ENCODE results near the gene GDAP1L1.
"Not testable (repeated sequence)": the region's sequence is repeated elsewhere in the genome, so short reads cannot be mapped to it uniquely, and the experiment has no call there.

GDAP1L1 gene

DNA sequence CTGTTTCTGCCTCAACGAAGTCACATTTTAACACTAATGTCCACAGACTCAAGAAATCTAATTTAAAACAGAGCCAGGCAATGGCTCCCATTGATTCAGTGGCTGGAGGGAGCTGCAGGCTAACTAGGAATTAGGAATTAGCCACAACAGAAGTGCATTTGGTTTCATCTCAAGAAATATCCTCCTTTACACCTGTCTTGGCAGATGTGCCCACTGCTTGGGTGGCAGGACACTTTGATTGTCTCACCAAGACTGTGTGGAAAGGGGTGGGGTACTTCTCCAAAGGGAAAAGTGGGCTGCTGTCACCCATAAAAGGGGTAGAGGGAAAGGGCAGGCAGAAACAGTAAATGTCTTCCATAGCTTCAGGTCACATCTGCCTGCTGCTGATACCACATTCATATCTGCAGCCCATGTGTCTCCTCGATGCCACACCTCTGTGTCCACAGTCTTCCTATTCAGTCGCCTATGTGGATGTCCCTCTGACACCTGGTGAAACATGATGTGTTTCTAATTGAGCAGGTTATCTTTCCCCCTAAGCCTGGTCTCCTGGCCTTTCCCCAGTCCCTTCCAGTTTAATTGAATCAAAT lies 25.6 kb upstream of the GDAP1L1 start:
- no peak for DNase-seq

DNA sequence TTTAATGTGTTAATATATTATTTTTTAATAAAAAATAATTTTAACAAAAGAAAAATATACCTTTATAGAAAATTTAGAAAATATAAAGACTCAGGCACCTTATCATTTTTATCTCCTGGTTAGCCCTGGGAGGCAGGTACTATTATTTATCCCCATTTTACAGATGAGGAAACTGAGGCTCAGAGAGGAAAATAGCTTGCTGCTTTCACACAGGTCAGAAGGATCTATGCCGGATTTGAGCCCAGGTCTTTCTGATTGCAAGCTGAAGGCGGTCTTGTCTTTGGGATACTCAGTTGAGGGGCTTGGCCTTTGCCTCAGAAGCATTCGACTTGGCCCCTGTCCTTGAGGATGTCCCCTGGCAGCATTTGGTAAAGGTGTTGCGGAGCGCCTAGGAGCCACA lies 25.1 kb upstream of the GDAP1L1 start:
- no peak for DNase-seq

- DNase-seq = no peak
Measured at GRCh38 chr20:44222633-44223368, 24.3 kb upstream of the GDAP1L1 start.

- no peak for DNase-seq
Measured at GRCh38 chr20:44223721-44224120, 23.4 kb upstream of the GDAP1L1 start.

GRCh38 chr20:44224637-44225036 lies 22.5 kb upstream of the GDAP1L1 start:
- DNase-seq = no peak

GRCh38 chr20:44228465-44229258 lies 18.4 kb upstream of the GDAP1L1 start:
- no peak for DNase-seq

DNA sequence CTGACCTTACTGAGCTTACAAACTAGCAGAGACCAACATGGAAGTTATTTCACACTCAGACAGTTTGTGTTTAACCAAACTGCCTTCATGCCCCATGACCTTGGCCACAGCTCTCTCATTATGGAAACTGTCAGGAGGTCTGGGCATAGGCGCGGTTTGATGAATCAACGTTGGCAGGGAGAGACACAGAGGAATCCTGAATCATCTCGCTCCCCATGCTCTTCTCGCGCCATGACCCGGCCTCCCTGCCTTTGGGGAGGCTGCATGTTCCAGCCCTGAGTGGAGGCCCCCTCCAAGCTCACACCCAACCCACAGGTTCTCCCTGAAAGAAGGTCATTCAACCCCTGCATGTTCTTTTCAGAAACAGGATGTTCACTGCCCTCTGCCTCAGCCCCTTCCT lies 15.9 kb upstream of the GDAP1L1 start:
- DNase-seq = no peak

- DNase-seq = no peak
Measured at GRCh38 chr20:44231713-44232468, 15.2 kb upstream of the GDAP1L1 start.

DNA sequence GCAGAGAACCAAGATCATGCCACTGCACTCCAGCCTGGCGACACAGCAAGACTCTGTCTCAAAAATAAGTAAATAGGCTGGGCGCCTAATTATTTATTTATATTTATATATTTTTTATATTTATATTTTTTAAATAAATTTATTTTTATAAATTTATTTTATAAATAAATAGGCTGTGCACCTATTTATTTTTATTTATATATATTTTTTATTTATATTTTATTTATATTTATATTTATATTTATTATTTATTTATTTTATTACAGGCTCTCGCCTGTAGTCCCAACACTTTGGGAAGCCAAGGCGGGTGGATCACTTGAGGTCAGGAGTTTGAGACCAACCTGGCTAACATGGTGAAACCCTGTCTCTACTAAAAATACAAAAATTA lies 14.6 kb upstream of the GDAP1L1 start:
- DNase-seq = not testable (repeated sequence)

- DNase-seq = no peak
Measured at GRCh38 chr20:44233436-44234016, 13.6 kb upstream of the GDAP1L1 start.

DNA sequence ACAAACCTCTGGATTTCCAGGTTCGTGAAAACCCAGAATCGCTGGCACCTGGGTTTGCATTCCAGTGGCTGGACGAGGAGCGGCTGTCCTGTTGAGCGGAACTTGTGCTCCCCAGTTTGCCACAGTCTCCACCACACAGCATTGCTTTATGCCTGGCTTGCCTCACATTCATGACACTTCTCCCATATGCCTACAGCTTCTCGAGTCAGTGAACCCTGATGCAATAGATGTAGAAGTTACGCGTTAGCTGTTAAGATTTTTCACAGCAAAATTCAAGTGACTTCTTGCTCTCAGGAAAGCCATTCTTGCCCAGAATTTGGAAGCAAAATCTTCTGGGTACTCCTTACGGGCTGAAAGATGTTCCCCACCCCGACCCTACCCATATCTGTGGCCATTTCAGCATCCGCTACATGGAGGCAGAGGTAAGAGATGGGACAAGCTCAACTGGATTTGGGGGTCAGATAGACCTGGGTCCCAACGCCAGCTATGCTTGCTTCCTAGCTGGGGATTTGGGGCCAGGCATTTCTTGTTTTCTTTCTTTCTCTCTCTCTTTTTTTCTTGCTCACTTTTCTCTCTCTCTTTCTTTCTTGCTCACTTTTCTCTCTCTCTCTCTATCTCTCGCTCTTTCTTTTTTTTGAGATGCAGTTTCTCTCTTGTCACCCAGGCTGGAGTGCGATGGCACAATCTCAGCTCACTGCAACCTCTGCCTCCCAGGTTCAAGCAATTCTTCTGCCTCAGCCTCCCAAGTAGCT lies 12.4 kb upstream of the GDAP1L1 start:
- DNase-seq = no peak

DNA sequence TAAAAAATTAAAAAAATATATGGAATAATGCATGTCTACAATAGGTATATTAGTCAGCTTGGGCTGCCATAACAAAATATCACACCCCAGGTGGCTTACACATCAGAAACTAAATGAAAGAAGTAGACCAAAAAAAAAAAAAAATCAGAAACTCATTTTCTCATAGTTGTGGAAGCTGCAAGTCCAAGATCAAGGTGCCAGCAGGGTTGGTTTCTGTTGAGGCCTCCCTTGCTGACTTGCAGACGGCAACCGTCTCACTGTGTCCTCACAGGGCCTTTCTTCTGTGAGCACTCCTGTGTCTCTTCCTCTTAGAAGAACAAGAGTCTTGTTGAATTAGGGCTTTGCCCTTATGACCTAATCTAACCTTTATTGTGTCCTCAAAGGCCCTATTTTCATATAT lies 11.4 kb upstream of the GDAP1L1 start:
- DNase-seq = no peak

- not testable (repeated sequence) for DNase-seq
Measured at GRCh38 chr20:44236840-44237239, 10.3 kb upstream of the GDAP1L1 start.

- no peak for DNase-seq
Measured at GRCh38 chr20:44241796-44242195, 5.3 kb upstream of the GDAP1L1 start.

DNA sequence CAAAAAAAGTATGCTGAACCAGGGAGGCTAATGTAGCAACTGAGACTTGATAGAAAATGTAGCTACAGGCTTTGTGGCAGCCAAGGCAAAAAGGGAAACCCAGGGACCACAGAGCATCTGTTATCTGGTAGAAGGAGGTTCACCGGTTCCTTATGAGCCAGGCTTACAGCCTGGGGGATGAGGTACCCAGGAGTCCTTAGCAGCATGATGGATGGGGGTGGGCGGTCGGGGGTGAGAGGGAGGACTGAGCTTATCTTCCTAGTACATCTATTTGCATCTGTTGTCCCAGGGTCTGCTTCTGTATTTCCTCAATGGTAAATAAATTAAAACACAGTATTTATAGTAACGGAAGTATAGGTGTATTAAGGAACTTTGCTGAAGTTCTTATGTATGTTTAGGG lies 1.1 kb upstream of the GDAP1L1 start:
- DNase-seq = no peak

- DNase-seq = no peak
Measured at GRCh38 chr20:44247586-44248409, 690 bp downstream of the GDAP1L1 start.

- DNase-seq = no peak
Measured at GRCh38 chr20:44248410-44248759, 1.3 kb downstream of the GDAP1L1 start.

DNA sequence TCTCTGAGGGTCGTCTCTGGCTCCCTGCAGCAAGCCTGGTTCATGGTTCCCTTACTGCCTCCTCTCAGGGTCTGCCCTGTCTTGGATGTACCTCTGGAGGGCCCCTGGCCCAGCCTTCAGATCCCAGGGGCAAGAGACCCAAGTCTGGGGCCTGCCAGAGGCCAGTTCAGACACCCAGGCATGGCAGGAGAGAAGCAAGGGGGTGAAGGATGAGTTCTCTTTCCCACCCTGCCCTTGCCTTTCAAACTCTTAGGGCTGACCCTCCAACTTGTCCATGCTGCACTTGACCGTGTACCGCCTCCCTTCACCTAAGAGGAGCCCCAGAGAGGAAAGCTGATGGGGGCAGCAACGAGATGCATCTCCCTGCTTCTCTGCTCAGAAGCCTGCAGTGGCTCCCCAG lies 4.2 kb downstream of the GDAP1L1 start:
- DNase-seq = no peak

DNA sequence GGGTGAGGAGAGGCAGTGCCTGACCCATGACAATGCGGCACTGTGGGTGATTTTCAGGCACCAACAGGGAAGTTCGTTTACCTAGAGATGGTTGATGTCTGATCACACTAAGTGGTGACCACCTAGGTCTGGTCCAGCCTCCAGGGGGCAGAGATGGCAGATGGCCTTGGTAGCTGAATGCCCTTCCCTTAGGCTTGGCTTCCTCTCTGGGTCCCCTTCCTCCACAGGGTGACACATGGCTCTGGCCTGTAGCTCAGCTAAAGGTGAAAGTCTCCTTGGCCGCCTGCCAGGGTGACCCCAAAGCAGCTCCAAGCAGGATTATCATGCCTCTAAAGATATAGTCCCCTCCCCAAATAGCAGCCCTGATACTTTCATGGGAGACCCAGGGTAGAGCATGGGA lies 6.4 kb downstream of the GDAP1L1 start:
- no peak for DNase-seq

DNA sequence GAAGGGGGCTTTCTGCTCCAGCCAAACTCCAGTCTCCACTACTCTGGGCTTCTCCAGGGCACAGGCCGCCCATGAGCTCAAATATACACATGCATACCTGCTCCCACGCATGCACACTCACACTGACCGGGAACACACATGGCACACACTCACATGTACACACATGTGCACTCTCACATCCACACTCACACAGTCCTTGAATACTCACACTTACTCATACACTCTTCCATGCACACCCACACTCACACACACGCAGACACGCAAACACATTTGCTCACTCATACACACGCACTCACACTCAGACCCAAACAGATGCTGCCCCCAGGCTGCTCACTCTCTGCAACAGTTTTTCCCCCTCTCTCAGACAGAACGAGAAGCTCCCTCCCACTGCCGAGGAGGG lies 7.0 kb downstream of the GDAP1L1 start:
- no peak for DNase-seq

DNA sequence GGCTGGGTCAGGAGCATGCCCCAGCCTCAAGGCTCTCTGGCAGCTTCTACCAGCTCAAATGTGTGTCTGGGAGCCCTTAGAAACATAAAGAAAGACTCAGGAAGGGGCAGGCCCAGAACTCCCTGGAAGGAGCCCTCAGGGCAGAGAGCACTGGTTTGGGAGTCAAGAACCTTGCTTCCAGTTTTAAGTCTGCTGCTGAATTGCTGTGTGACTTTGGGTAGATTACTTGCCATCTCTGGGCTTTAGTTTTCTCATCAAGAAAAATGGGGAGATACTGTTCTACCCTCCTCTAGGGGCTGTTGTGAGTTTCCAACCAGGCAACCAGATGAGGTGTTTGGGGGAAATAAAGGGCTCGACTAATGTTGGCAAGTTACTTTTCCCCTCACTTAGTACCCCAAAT lies 8.8 kb downstream of the GDAP1L1 start:
- no peak for DNase-seq

Measured in DMS79 (cell line).